GM23338 (cell line): ENCODE measurements around the gene COL25A1. TPM values are rescaled to one million over a fixed set of nuclear protein-coding genes. Genes with fewer than 3 reads are reported as not detected.

Experiments
- ATAC-seq: fragments of 200-7000 bp; cut with Tn5 transposase; 3 replicates; pipeline ENCODE4 v1.9.1; 2020
- DNase-seq: peaks from one replicate; pipeline ENCODE4 v3.0.0-alpha.2; 2015; ENCODE audit warnings: low spot score
- H2AFZ ChIP-seq: fragments of 200-600 bp; sonication (generic); 2 replicates; pipeline ENCODE4 v1.8.0; 2016; ENCODE audit warnings: antibody characterized with exemption, mild to moderate bottlenecking, moderate library complexity
- H3F3A ChIP-seq: fragments of 200-600 bp; sonication (generic); replicated peaks from 2 replicates; pipeline ENCODE4 v1.8.0; 2017; ENCODE audit warnings: antibody characterized with exemption, mixed run types, low read depth
- H3K27ac ChIP-seq: fragments of 200-600 bp; sonication (generic); 2 replicates; pipeline ENCODE4 v1.6.1; 2016; ENCODE audit warnings: low read depth
- H3K27me3 ChIP-seq: fragments of 200-600 bp; sonication (generic); 2 replicates; pipeline ENCODE4 v1.8.0; 2016; ENCODE audit warnings: mild to moderate bottlenecking, mixed run types, moderate library complexity; ENCODE audit not compliant: insufficient read depth
- H3K36me3 ChIP-seq: fragments of 200-600 bp; sonication (generic); 2 replicates; pipeline ENCODE4 v1.8.0; 2016; ENCODE audit warnings: mild to moderate bottlenecking; ENCODE audit not compliant: insufficient read depth
- H3K4me1 ChIP-seq: fragments of 200-600 bp; sonication (generic); 2 replicates; pipeline ENCODE4 v1.8.0; 2016; ENCODE audit warnings: mild to moderate bottlenecking, moderate library complexity; ENCODE audit not compliant: insufficient read depth
- H3K4me2 ChIP-seq: fragments of 200-600 bp; sonication (generic); 2 replicates; pipeline ENCODE4 v1.7.1; 2017; ENCODE audit warnings: mixed run types
- H3K4me3 ChIP-seq: fragments of 200-600 bp; sonication (generic); 2 replicates; pipeline ENCODE4 v1.6.1; 2016; ENCODE audit warnings: mixed run types
- H3K79me2 ChIP-seq: fragments of 200-600 bp; sonication (generic); replicated peaks from 2 replicates; pipeline ENCODE4 v1.8.0; 2017; ENCODE audit warnings: mild to moderate bottlenecking; ENCODE audit not compliant: insufficient read depth
- H3K9me2 ChIP-seq: fragments of 200-600 bp; sonication (generic); 2 replicates; pipeline ENCODE4 v1.8.0; 2017; ENCODE audit not compliant: insufficient read depth
- H4K20me1 ChIP-seq: fragments of 200-600 bp; sonication (generic); replicated peaks from 2 replicates; pipeline ENCODE4 v1.8.0; 2017; ENCODE audit warnings: mild to moderate bottlenecking; ENCODE audit not compliant: insufficient read depth
- H3K27ac Mint-ChIP-seq: 2 replicates; pipeline ENCODE4 v1.8.0; 2020; ENCODE audit warnings: inconsistent platforms, mild to moderate bottlenecking, moderate library complexity, mixed read lengths
- H3K27me3 Mint-ChIP-seq: 3 replicates; pipeline ENCODE4 v1.8.0; 2022; ENCODE audit warnings: low read depth, mild to moderate bottlenecking, moderate library complexity, mixed read lengths, inconsistent platforms; ENCODE audit not compliant: insufficient read depth, poor library complexity
- H3K36me3 Mint-ChIP-seq: 3 replicates; pipeline ENCODE4 v1.8.0; 2021; ENCODE audit warnings: low read depth, mild to moderate bottlenecking, inconsistent platforms, moderate library complexity, mixed read lengths
- H3K4me1 Mint-ChIP-seq: 3 replicates; pipeline ENCODE4 v1.8.0; 2020; ENCODE audit warnings: mild to moderate bottlenecking, inconsistent platforms, mixed read lengths
- H3K4me3 Mint-ChIP-seq: 3 replicates; pipeline ENCODE4 v1.8.0; 2021; ENCODE audit warnings: moderate library complexity, mild to moderate bottlenecking, inconsistent platforms, mixed read lengths
- H3K9me3 Mint-ChIP-seq: 3 replicates; pipeline ENCODE4 v1.8.0; 2020; ENCODE audit warnings: moderate library complexity, mild to moderate bottlenecking, inconsistent platforms, mixed read lengths
- CTCF ChIP-seq, 2 experiments: fragments of 200-600 bp in 1 of 2; sonication (generic) in 1 of 2; conservative IDR thresholded peaks; 2 replicates each; pipeline versions ENCODE4 v1.5.1 to v1.6.1; 2016 to 2017; ENCODE audit warnings: antibody characterized with exemption in 2 of 2, low read depth in 2 of 2, mild to moderate bottlenecking in 2 of 2, moderate library complexity in 1 of 2
- EZH2 ChIP-seq: fragments of 200-600 bp; sonication (generic); IDR thresholded peaks from one replicate; pipeline ENCODE4 v1.8.0; 2017; ENCODE audit warnings: antibody characterized with exemption, mild to moderate bottlenecking, low read depth; ENCODE audit not compliant: unreplicated experiment
- EZH2phosphoT487 ChIP-seq: fragments of 200-600 bp; sonication (generic); IDR thresholded peaks from one replicate; pipeline ENCODE4 v1.8.1; 2018; ENCODE audit warnings: antibody characterized with exemption; ENCODE audit not compliant: unreplicated experiment
- JUNB ChIP-seq: IDR thresholded peaks from one replicate; pipeline ENCODE4 v1.6.1; 2016; ENCODE audit warnings: antibody characterized with exemption; ENCODE audit not compliant: unreplicated experiment
- NANOG ChIP-seq: IDR thresholded peaks from 2 replicates; pipeline ENCODE4 v1.6.1; 2016; ENCODE audit warnings: antibody characterized with exemption, borderline replicate concordance
- ZNF462 ChIP-seq: fragments of 250-450 bp; sonication (Bioruptor Pico); IDR thresholded peaks from 2 replicates; pipeline ENCODE4 v1.5.0; 2020; ENCODE audit warnings: mild to moderate bottlenecking, moderate library complexity
- polyA plus RNA-seq: library from polyadenylated mRNA; unstranded; fragments of >200 nt; fragmentation: Nextera tagmentation; extraction: Ambion mirVana; gene quantifications from 2 replicates; pipeline ENCODE4 v1.2.1, GENCODE V29; 2016
- total RNA-seq: library from RNA; depleted of rRNA; stranded (reverse); fragments of >200 nt; shearing (Covaris generic); gene quantifications from 2 replicates; pipeline ENCODE4 v1.2.3, GENCODE V29; 2014

The COL25A1 gene
- total and polyA plus RNA-seq, 2 experiments from 2014 or later: 3.9 to 5.6 TPM

GRCh38 chr4:108777388-108777787 is 525.1 kb downstream of the COL25A1 start:
- TF ChIP-seq EZH2 (no peak), EZH2phosphoT487 (no peak), JUNB (no peak), ZNF462 (CRISPR knock-in tag) (no peak), NANOG (no peak)
- no peak overlapping the region for H3K27ac ChIP-seq
- no peaks in the 10 kb centered on the region for H3K36me3 ChIP-seq
- H2AFZ ChIP-seq: no peak overlapping the region
- H3K4me1 ChIP-seq: no peaks in the 10 kb centered on the region
- H3K79me2 ChIP-seq: no peaks in the 10 kb centered on the region
- ATAC-seq (no peak), DNase-seq (no peak)
- Mint-ChIP-seq H3K27me3 (peaks cover 4% of the 10 kb centered on the region), H3K4me1 (no peaks in the 10 kb centered on the region; the same call in 2 of the 3 replicates), H3K27ac (no peak overlapping the region), H3K36me3 (no peaks in the 10 kb centered on the region; the same call in 2 of the 3 replicates), H3K9me3 (no peaks in the 10 kb centered on the region; the same call in 2 of the 3 replicates), H3K4me3 (no peak overlapping the region)
- no peak overlapping the region for H3K4me2 ChIP-seq
- H4K20me1 ChIP-seq: no peaks in the 10 kb centered on the region
- H3K9me2 ChIP-seq: no peaks in the 10 kb centered on the region
- H3K4me3 ChIP-seq: no peak overlapping the region
- H3F3A ChIP-seq: no peaks in the 10 kb centered on the region
- H3K27me3 ChIP-seq: no peaks in the 10 kb centered on the region

- Histone ChIP-seq H3K79me2 (no peaks in the 10 kb centered on the region), H3K36me3 (no peaks in the 10 kb centered on the region), H3K9me2 (no peaks in the 10 kb centered on the region), H3K4me3 (no peak overlapping the region), H3K4me2 (no peak overlapping the region), H4K20me1 (no peaks in the 10 kb centered on the region), H2AFZ (0 out of 2 replicates have a peak overlapping the region, but pooled peaks have one; percentile 2), H3K27ac (no peak overlapping the region), H3K27me3 (no peaks in the 10 kb centered on the region), H3F3A (no peaks in the 10 kb centered on the region), H3K4me1 (peaks cover 2% of the 10 kb centered on the region; the same call in 1 of the 2 replicates)
- H3K27ac Mint-ChIP-seq: no peak overlapping the region
- H3K27me3 Mint-ChIP-seq: peaks cover 5% of the 10 kb centered on the region
- no peaks in the 10 kb centered on the region; the same call in 2 of the 3 replicates for H3K36me3 Mint-ChIP-seq
- H3K9me3 Mint-ChIP-seq: no peaks in the 10 kb centered on the region; the same call in 2 of the 3 replicates
- no peak overlapping the region for H3K4me3 Mint-ChIP-seq
- H3K4me1 Mint-ChIP-seq: peaks cover under 1% of the 10 kb centered on the region; the same call in 2 of the 3 replicates
- TF ChIP-seq NANOG: no peak
- TF ChIP-seq CTCF (conservative IDR thresholded peaks at IDR 0.05; ENCODE audit: low read depth in 2 of 2): peak; percentile 70 to 77
- peak; percentile 72 for DNase-seq
- peak; percentile 81 for ATAC-seq
Observed at GRCh38 chr4:108775921-108776320, 526.5 kb downstream of the COL25A1 start.
